Immature natural killer cell (primary cell): ENCODE measurements around the gene GOLGA3. TPM values are rescaled to one million over a fixed set of nuclear protein-coding genes. Genes with fewer than 3 reads are reported as not detected.
"Not testable (repeated sequence)": the region's sequence is repeated elsewhere in the genome, so short reads cannot be mapped to it uniquely, and the experiment has no call there.

ENCODE experiments used
- DNase-seq, 3 donors: peaks; one replicate each; pipeline ENCODE4 v3.0.0; 2022; ENCODE audit warnings: mixed read lengths in 1 of 3
- H3K27ac Mint-ChIP-seq, 6 donors: one replicate each; pipeline ENCODE4 v1.8.0; 2020; ENCODE audit warnings: mixed read lengths in 6 of 6, mild to moderate bottlenecking in 5 of 6, inconsistent platforms in 4 of 6, moderate library complexity in 3 of 6
- H3K27me3 Mint-ChIP-seq, 3 donors: one replicate each; pipeline ENCODE4 v1.8.0; 2020 to 2021; ENCODE audit warnings: low read depth in 3 of 3, mild to moderate bottlenecking in 3 of 3, mixed read lengths in 3 of 3, moderate library complexity in 3 of 3, inconsistent platforms in 1 of 3
- H3K36me3 Mint-ChIP-seq, 3 donors: one replicate each; pipeline ENCODE4 v1.8.0; 2020; ENCODE audit warnings: mixed read lengths in 3 of 3, inconsistent platforms in 2 of 3, mild to moderate bottlenecking in 2 of 3
- H3K4me1 Mint-ChIP-seq, 2 donors: one replicate each; pipeline ENCODE4 v1.8.0; 2020; ENCODE audit warnings: inconsistent platforms in 2 of 2, mild to moderate bottlenecking in 2 of 2, mixed read lengths in 2 of 2, moderate library complexity in 1 of 2
- H3K4me3 Mint-ChIP-seq, 5 donors: one replicate each; pipeline ENCODE4 v1.8.0; 2020; ENCODE audit warnings: mild to moderate bottlenecking in 5 of 5, mixed read lengths in 5 of 5, inconsistent platforms in 3 of 5, moderate library complexity in 3 of 5
- H3K9me3 Mint-ChIP-seq, 6 donors: one replicate each; pipeline ENCODE4 v1.8.0; 2020; ENCODE audit warnings: mild to moderate bottlenecking in 6 of 6, mixed read lengths in 6 of 6, inconsistent platforms in 4 of 6, moderate library complexity in 3 of 6
- polyA plus RNA-seq, 3 donors: library from polyadenylated mRNA; unstranded; fragments of 300-500 nt; fragmentation: Illumina TruSeq; gene quantifications; one replicate each; pipeline ENCODE4 v1.2.3, GENCODE V29; 2021

The GOLGA3 gene
- polyA plus RNA-seq, 3 donors from 2014 or later, result 0.69 to 21.9 (median 3.8) TPM

DNA sequence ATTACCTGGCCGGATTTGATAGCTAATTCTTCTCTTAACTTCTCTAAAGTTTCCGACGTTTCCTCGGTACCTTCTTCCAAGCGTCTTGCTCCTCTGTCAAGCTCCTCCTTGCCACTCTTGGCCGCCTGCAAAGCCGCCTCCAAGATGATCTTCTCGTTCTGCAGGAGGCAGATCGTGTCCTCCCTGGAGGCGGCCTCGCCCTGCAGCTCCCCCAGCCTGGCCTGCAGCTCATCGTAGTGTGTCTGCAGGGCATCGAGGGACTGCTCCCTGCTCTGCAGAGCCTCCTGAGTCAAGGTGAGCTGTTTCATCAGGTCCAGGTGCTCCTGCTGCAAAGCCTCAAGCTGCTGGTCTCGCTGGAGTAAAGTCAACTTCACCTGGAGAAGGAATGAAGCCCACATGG is 32.8 kb downstream of the GOLGA3 start:
- Mint-ChIP-seq H3K4me3 (no peak overlapping the region), H3K9me3 (no peaks in the 10 kb centered on the region), H3K4me1 (no peaks in the 10 kb centered on the region), H3K36me3 (peaks cover 4 to 29% (median 8%) of the 10 kb centered on the region in 3 donors), H3K27ac (no peak overlapping the region), H3K27me3 (no peaks in the 10 kb centered on the region)
- no peak for DNase-seq

DNA sequence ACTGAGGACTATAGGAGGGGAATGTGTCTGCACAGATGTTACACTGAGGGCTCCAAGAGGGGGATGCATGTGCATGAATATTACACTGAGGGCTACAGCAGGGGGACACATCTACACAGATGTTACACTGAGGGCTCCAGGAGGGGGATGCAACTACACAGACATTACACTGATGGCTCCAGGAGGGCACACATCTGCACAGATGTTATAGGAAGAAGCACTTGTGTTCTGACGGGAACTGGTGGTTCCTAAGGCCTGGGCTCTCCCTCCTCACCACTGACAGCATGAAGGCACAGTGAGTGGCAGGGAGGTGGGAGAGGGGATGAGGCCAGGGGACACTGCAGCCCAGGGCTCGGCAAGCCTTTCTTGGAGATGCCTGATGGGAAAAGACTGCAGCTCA is 36.7 kb downstream of the GOLGA3 start:
- H3K9me3 Mint-ChIP-seq, H3K4me3 Mint-ChIP-seq, DNase-seq, H3K4me1 Mint-ChIP-seq: not testable (repeated sequence)
- peaks cover 4 to 15% (median 5%) of the 10 kb centered on the region in 3 donors for H3K27me3 Mint-ChIP-seq
- peak overlapping the region in 1 of 6 donors; percentile 35 for H3K27ac Mint-ChIP-seq
- H3K36me3 Mint-ChIP-seq, result peaks cover 4 to 18% (median 12%) of the 10 kb centered on the region in 3 donors

DNA sequence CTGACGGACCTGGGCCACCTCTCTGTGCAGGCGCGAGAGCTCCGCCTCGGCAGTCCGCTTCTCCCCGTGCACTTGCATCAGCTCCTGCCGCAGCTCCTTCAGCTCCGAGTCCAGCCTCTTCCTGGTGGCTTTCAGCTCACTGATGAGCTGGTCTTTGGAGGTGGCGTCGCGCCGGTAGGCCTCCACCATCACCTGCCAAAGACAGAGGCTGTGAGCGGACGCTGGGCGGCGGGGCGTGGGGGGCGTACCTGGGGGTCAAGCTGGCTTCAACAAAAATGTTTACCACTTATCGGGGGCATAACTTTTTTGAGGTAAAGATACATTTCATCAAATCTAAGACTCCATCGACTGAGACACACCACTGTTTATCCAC is 39.6 kb downstream of the GOLGA3 start:
- no peaks in the 10 kb centered on the region for H3K9me3 Mint-ChIP-seq
- H3K4me3 Mint-ChIP-seq, result no peak overlapping the region
- peaks cover 18 to 30% (median 25%) of the 10 kb centered on the region in 3 donors for H3K36me3 Mint-ChIP-seq
- H3K27me3 Mint-ChIP-seq, result peaks cover 4 to 15% (median 5%) of the 10 kb centered on the region in 3 donors
- H3K27ac Mint-ChIP-seq, result peak overlapping the region in 1 of 6 donors; percentile 13
- no peaks in the 10 kb centered on the region for H3K4me1 Mint-ChIP-seq
- DNase-seq, result no peak

DNA sequence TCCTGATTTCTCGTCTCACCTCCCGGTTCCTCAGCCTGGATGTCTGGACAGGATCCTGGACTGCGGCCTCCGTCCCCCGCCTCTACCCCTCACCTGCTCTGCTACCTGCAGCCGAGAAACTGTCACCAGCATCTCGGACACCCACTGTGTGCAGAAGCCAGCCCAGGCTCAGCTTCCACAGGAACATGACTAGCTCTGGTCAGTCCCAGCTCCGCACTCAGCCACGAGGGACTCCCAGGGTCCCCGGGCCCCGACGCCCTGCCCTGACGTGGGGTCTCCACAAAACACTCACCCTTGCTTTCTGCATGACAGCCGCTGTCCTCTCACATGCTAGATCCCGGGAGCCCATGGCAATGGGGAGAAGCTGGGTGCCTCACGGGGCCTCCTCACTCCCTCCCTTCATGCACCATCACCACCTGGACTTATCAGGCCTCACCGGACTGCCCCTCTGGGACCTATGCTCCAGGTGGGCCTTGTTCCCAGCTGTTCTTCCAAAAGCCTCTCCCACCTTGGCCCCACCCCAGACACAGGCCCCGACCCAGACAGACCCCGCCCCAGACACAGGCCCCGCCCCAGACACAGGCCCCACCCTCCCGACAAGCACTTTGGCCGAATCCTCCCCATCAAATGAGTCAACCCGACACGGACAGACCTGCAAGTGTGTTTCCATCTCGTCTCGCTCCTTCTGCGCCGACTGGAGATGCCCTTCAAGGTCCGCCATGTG is 40.1 kb downstream of the GOLGA3 start:
- Mint-ChIP-seq H3K4me3 (no peak overlapping the region), H3K9me3 (no peaks in the 10 kb centered on the region), H3K4me1 (no peaks in the 10 kb centered on the region), H3K27ac (peak overlapping the region in 2 of 6 donors; percentile 13 to 65), H3K27me3 (peaks cover 4 to 15% (median 5%) of the 10 kb centered on the region in 3 donors), H3K36me3 (peaks cover 18 to 30% (median 25%) of the 10 kb centered on the region in 3 donors)
- no peak for DNase-seq

DNA sequence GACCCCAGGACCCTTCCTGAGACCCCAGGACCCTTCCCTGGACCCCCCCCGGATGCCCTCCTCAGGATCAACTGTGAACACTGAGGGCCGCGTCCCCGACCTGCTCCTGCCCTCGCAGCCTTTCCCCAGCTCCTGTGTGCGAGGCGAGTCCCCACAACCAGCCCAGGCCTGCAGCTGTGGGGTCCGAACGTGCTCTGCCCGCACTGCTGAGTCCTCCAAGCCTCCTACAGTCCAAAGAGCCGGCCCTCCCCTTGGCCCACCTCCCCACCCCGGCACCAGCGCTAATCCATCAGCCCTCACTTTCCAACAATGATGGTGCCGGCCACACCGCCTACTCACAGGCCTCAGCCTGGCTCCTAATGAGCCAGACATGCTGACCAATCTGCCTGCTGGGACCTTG is 40.8 kb downstream of the GOLGA3 start:
- no peak for DNase-seq
- Mint-ChIP-seq H3K36me3 (peaks cover 18 to 33% (median 25%) of the 10 kb centered on the region in 3 donors), H3K9me3 (no peaks in the 10 kb centered on the region), H3K27me3 (peaks cover 4 to 15% (median 5%) of the 10 kb centered on the region in 3 donors), H3K4me1 (no peaks in the 10 kb centered on the region), H3K27ac (peak overlapping the region in 2 of 6 donors; percentile 45 to 65), H3K4me3 (no peak overlapping the region)

DNA sequence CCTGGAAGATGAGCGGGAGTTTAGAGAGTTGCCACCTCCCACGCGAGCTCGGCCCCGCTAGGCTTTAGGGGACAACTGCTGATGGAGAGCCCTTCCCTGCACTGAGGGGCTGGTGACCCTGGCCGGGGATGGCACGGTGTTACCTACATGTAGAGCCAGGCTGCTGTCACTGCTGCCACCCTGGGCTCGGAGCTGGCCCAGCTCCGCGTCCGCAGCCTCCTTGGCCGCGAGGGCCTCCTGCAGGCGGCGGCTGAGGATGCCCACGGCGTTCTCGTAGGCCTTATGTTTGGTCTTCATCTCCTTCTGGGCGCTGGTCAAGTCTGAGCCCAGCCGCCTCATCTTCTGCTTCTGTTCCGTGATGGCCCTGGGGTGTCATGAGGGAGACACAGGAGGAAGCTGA is 42.5 kb downstream of the GOLGA3 start:
- peaks cover 4 to 15% (median 5%) of the 10 kb centered on the region in 3 donors for H3K27me3 Mint-ChIP-seq
- H3K36me3 Mint-ChIP-seq, result peaks cover 15 to 36% (median 25%) of the 10 kb centered on the region in 3 donors
- no peak for DNase-seq
- H3K4me1 Mint-ChIP-seq, result no peaks in the 10 kb centered on the region
- no peaks in the 10 kb centered on the region for H3K9me3 Mint-ChIP-seq
- no peak overlapping the region for H3K27ac Mint-ChIP-seq
- H3K4me3 Mint-ChIP-seq, result no peak overlapping the region

DNA sequence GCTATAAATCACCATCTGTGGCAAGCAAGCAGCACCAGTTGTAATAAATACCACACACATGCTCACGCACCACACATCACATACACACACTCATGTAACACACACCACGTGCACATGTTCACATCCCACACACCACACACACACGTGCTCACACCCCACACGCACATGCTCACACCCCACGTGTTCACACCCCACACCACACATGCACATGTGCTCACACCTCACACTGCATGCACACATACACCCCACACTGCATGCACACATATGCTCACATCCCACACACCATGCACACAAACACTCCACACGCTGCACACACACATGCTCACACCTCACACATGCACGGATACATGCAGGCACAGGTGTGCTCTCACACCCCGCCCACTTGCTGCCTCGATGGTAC is 44.1 kb downstream of the GOLGA3 start:
- peaks cover 4 to 15% (median 5%) of the 10 kb centered on the region in 3 donors for H3K27me3 Mint-ChIP-seq
- peak overlapping the region in 2 of 6 donors; percentile 2 to 37 for H3K27ac Mint-ChIP-seq
- no peak overlapping the region for H3K4me3 Mint-ChIP-seq
- no peaks in the 10 kb centered on the region for H3K4me1 Mint-ChIP-seq
- peaks cover 22 to 49% (median 35%) of the 10 kb centered on the region in 3 donors for H3K36me3 Mint-ChIP-seq
- no peak for DNase-seq
- no peaks in the 10 kb centered on the region for H3K9me3 Mint-ChIP-seq

DNA sequence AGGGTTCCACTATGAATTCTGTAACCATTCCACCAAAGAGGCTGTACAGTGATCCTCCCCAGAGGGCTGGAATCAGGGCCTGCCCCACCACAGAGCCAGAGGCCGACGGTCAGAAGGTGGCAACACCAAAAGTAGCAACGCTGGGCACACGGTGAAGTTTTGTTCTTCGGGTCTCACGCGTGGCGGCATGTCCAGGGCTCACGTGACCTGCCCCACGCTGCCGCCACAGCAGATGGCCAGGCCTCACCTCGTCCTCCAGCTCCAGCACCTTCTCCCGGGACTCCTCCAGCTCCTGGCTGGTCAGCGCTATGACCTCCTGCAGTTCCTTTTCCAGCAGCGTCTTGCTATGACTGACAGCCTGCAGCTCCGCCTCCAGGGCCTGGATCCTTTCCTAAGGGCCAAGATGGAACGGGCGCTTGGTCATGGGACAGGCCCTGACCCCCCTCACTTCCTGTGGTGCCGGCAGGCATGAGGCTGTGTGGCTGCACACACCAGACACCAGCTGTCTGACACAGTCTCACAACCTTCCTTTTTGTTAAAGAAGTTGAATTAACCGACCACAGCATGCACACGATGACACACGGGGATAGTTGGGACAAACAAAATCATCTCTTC is 44.6 kb downstream of the GOLGA3 start:
- Mint-ChIP-seq H3K27ac (peak overlapping the region in 1 of 6 donors; percentile 2), H3K4me3 (no peak overlapping the region), H3K36me3 (peaks cover 25 to 51% (median 37%) of the 10 kb centered on the region in 3 donors), H3K9me3 (no peaks in the 10 kb centered on the region), H3K4me1 (no peaks in the 10 kb centered on the region), H3K27me3 (peaks cover 4 to 15% (median 5%) of the 10 kb centered on the region in 3 donors)
- no peak for DNase-seq

DNA sequence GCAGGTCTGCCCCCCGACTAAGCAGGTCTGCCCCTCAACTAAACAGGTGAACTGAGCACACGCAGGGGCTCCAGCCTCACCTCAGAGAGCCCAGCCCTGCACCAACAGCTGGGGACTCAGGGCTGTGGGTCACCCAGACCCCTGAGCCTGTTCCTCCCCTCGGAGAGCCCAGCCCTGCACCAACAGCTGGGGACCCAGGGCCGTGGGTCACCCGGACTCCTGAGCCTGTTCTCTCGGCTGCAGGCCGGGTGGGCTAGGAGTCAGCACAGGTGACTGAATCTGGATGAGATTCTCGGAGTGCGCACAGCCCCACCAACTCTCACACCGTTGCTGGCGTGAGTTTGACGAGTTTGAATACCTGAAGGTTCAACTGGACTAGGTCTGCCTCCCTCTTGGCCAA is 46.7 kb downstream of the GOLGA3 start:
- Mint-ChIP-seq H3K4me1 (no peaks in the 10 kb centered on the region), H3K27ac (no peak overlapping the region), H3K4me3 (no peak overlapping the region), H3K9me3 (no peaks in the 10 kb centered on the region), H3K36me3 (peaks cover 20 to 48% (median 37%) of the 10 kb centered on the region in 3 donors), H3K27me3 (no peaks in the 10 kb centered on the region)
- no peak for DNase-seq

DNA sequence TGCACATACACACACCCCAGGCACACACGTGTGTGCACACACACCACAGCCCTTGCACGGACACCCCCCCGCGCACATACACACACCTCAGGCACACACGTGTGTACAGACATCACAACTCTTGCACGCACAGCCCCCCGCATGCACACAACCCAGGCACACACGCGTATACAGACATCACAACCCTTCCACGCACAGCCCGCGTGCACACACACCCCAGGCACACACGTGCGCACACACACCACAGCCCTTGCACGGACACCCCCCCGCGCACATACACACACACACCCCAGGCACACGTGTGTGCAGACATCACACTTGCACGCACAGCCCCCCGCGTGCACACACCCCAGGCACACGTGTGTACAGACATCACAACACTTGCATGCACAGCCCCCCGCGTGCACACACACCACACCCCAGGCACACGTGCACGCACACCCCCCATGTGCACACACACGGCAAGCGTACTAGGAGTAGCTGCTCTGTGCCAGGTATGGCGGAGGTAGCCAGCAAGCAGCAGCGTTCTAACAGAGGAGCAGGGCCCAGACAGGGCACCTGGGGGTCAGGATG is 48.8 kb downstream of the GOLGA3 start:
- peaks cover 20 to 38% (median 23%) of the 10 kb centered on the region in 3 donors for H3K36me3 Mint-ChIP-seq
- H3K4me3 Mint-ChIP-seq, result no peak overlapping the region
- no peaks in the 10 kb centered on the region for H3K9me3 Mint-ChIP-seq
- no peaks in the 10 kb centered on the region for H3K27me3 Mint-ChIP-seq
- H3K27ac Mint-ChIP-seq, result peak overlapping the region in 3 of 6 donors; percentile 5 to 45 (median 37)
- DNase-seq, result no peak
- H3K4me1 Mint-ChIP-seq, result no peaks in the 10 kb centered on the region

DNA sequence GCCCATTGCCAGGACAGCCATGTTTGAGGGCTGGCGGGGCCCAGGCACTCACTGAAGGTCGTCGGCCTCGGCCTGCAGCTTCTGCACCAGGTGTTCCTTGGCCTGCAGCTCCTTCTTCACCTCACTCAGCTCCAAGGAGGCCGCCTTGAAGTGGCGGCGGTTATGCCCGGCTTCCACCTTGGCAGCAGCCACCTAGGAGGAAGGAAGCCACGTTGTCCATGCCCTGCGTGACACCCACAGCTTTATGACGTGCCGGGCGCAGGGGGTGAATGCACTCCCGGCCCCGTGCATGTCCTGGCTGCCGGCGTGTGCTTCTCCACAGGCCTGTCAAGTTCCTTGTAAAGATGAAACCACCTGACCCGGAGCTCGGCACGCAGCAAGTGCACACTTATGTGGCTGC is 51.1 kb downstream of the GOLGA3 start:
- no peaks in the 10 kb centered on the region for H3K4me1 Mint-ChIP-seq
- no peak overlapping the region for H3K4me3 Mint-ChIP-seq
- H3K27me3 Mint-ChIP-seq, result no peaks in the 10 kb centered on the region
- no peak for DNase-seq
- no peaks in the 10 kb centered on the region for H3K9me3 Mint-ChIP-seq
- no peak overlapping the region for H3K27ac Mint-ChIP-seq
- peaks cover 16 to 30% (median 18%) of the 10 kb centered on the region in 3 donors for H3K36me3 Mint-ChIP-seq

DNA sequence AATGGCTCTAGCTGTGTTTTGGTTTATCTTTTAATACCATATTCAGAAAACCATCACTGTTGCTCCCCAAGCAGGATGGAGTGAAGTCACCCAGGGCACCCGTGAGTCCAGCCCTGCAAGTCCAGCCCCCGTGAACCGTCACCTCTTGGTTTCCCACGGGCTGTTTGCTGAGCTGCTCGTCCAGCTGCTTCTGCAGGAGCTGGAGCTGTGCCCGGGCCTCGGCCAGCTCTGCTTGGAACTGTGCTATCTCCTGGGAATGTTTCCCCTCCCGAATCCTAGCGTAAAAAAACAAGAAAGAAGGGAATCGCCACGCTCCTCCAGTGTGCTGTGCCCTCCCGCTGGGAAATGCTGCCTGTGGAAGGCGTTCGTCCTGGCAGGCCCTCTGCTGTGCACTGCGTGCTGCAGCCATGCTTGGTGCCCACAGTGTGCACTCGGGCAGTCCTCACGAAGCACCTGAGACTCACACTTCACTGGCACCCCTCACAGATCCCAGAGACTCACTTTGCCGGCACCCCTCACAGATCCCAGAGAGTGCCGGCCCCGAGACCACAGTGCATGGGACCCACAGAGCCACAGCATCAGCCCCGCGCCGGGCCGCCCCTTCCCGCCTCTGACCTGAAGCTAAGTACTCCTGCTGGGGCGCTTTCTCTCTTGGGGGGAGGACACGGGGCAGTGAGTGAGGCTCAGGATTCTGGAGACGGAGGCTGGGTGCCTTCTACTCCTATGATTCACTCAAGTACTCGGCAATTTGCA is 51.7 kb downstream of the GOLGA3 start:
- no peaks in the 10 kb centered on the region for H3K4me1 Mint-ChIP-seq
- no peaks in the 10 kb centered on the region for H3K27me3 Mint-ChIP-seq
- no peak for DNase-seq
- no peak overlapping the region for H3K4me3 Mint-ChIP-seq
- peaks cover 16 to 30% (median 18%) of the 10 kb centered on the region in 3 donors for H3K36me3 Mint-ChIP-seq
- H3K9me3 Mint-ChIP-seq, result no peaks in the 10 kb centered on the region
- H3K27ac Mint-ChIP-seq, result no peak overlapping the region

DNA sequence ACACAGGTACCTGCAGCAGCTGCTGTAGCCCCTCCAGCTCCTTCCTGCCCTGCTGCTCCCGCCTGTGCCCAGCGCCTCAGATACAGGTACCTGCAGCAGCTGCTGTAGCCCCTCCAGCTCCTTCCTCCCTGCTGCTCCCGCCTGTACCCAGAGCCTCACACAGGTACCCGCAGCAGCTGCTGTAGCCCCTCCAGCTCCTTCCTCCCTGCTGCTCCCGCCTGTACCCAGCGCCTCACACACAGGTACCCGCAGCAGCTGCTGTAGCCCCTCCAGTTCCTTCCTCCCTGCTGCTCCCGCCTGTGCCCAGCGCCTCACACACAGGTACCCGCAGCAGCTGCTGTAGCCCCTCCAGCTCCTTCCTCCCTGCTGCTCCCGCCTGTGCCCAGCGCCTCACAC is 52.4 kb downstream of the GOLGA3 start:
- H3K4me1 Mint-ChIP-seq, H3K27ac Mint-ChIP-seq, H3K27me3 Mint-ChIP-seq, H3K9me3 Mint-ChIP-seq, H3K4me3 Mint-ChIP-seq, DNase-seq: not testable (repeated sequence)
- H3K36me3 Mint-ChIP-seq, result peaks cover 13 to 25% (median 18%) of the 10 kb centered on the region in 3 donors
